ENCODE data around the gene FARP1.

DNA sequence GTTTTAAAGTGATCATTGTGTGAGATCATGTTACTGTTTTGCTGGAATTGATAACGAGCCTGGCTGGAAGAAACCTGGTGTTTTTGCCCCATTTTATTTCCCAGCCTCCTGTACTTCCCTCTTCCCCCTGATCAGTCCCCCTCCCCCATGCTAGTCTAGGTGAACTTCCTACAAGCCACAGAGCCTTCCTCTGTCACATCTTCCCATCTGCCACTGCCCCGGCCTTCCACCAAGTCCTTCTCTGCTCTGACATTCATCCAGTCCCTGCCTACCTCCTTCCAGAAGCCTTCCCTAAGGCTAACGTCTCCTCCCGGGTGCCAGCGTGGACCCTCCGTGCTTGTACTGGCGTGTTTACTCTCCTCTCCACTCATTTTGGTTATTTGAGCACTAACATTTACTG is 14.3 kb downstream of the FARP1 start:
- TF ChIP-seq, protein P1, sequence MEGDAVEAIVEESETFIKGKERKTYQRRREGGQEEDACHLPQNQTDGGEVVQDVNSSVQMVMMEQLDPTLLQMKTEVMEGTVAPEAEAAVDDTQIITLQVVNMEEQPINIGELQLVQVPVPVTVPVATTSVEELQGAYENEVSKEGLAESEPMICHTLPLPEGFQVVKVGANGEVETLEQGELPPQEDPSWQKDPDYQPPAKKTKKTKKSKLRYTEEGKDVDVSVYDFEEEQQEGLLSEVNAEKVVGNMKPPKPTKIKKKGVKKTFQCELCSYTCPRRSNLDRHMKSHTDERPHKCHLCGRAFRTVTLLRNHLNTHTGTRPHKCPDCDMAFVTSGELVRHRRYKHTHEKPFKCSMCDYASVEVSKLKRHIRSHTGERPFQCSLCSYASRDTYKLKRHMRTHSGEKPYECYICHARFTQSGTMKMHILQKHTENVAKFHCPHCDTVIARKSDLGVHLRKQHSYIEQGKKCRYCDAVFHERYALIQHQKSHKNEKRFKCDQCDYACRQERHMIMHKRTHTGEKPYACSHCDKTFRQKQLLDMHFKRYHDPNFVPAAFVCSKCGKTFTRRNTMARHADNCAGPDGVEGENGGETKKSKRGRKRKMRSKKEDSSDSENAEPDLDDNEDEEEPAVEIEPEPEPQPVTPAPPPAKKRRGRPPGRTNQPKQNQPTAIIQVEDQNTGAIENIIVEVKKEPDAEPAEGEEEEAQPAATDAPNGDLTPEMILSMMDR (CRISPR knock-in tag; IDR thresholded peaks at IDR 0.05): no peak
- TF ChIP-seq MYNN (CRISPR knock-in tag; IDR thresholded peaks at IDR 0.05; ENCODE audit: low read depth) (no peak), TCF7L2 (IDR thresholded peaks at IDR 0.05; ENCODE audit: low read depth, low read length) (no peak), NR1H2 (CRISPR knock-in tag; IDR thresholded peaks at IDR 0.05; ENCODE audit: borderline replicate concordance, low read depth) (no peak), HMG20B (CRISPR knock-in tag; conservative IDR thresholded peaks at IDR 0.05) (no peak), U2AF2 (IDR thresholded peaks at IDR 0.05; ENCODE audit: low read depth, low read length) (no peak), ZBTB42 (CRISPR knock-in tag; IDR thresholded peaks at IDR 0.05) (no peak), NR2C2 (CRISPR knock-in tag; IDR thresholded peaks at IDR 0.05; ENCODE audit: borderline replicate concordance) (no peak), POLR2G (IDR thresholded peaks at IDR 0.05; ENCODE audit: low read depth, low read length) (no peak), ZC3H13 (CRISPR knock-in tag; IDR thresholded peaks at IDR 0.05) (no peak)
- TF ChIP-seq, protein P2, sequence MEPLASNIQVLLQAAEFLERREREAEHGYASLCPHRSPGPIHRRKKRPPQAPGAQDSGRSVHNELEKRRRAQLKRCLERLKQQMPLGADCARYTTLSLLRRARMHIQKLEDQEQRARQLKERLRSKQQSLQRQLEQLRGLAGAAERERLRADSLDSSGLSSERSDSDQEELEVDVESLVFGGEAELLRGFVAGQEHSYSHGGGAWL (CRISPR knock-in tag; IDR thresholded peaks at IDR 0.05): no peak
- TF ChIP-seq, protein P3, sequence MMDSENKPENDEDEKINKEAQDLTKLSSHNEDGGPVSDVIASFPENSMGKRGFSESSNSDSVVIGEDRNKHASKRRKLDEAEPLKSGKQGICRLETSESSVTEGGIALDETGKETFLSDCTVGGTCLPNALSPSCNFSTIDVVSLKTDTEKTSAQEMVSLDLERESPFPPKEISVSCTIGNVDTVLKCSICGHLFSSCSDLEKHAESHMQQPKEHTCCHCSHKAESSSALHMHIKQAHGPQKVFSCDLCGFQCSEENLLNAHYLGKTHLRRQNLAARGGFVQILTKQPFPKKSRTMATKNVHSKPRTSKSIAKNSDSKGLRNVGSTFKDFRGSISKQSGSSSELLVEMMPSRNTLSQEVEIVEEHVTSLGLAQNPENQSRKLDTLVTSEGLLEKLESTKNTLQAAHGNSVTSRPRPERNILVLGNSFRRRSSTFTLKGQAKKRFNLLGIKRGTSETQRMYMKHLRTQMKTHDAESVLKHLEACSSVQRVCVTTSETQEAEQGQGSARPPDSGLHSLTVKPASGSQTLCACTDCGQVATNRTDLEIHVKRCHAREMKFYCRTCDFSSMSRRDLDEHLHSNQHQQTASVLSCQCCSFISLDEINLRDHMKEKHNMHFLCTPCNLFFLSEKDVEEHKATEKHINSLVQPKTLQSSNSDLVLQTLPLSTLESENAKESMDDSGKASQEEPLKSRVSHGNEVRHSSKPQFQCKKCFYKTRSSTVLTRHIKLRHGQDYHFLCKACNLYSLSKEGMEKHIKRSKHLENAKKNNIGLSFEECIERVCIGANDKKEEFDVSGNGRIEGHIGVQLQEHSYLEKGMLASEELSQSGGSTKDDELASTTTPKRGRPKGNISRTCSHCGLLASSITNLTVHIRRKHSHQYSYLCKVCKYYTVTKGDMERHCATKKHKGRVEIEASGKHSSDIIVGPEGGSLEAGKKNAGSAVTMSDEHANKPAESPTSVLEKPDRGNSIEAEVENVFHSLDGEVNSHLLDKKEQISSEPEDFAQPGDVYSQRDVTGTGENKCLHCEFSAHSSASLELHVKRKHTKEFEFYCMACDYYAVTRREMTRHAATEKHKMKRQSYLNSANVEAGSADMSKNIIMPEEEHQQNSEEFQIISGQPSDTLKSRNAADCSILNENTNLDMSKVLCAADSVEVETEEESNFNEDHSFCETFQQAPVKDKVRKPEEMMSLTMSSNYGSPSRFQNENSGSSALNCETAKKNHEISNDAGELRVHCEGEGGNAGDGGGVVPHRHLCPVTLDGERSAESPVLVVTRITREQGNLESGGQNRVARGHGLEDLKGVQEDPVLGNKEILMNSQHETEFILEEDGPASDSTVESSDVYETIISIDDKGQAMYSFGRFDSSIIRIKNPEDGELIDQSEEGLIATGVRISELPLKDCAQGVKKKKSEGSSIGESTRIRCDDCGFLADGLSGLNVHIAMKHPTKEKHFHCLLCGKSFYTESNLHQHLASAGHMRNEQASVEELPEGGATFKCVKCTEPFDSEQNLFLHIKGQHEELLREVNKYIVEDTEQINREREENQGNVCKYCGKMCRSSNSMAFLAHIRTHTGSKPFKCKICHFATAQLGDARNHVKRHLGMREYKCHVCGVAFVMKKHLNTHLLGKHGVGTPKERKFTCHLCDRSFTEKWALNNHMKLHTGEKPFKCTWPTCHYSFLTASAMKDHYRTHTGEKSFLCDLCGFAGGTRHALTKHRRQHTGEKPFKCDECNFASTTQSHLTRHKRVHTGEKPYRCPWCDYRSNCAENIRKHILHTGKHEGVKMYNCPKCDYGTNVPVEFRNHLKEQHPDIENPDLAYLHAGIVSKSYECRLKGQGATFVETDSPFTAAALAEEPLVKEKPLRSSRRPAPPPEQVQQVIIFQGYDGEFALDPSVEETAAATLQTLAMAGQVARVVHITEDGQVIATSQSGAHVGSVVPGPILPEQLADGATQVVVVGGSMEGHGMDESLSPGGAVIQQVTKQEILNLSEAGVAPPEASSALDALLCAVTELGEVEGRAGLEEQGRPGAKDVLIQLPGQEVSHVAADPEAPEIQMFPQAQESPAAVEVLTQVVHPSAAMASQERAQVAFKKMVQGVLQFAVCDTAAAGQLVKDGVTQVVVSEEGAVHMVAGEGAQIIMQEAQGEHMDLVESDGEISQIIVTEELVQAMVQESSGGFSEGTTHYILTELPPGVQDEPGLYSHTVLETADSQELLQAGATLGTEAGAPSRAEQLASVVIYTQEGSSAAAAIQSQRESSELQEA (CRISPR knock-in tag; IDR thresholded peaks at IDR 0.05; ENCODE audit: not compliant biosample characterization): no peak

All from HepG2 (cell line).